ENCODE data around the gene NOPCHAP1. TPM values are rescaled to one million over a fixed set of nuclear protein-coding genes. Genes with fewer than 3 reads are reported as not detected.
A peak's percentile ranks its signal among the peaks of the same experiment; 100 is the strongest.

NOPCHAP1 gene
- total RNA-seq, 2 experiments from 2014 or later = 12.1 to 33.9 TPM

- Histone ChIP-seq H4K20me1 (ENCODE audit: insufficient read depth, low read length) (no peaks in the 10 kb centered on the region), H3K36me3 (ENCODE audit: insufficient read depth, low read length) (peaks cover 64% of the 10 kb centered on the region), H3K79me2 (ENCODE audit: insufficient read depth, low read depth, low read length) (no peaks in the 10 kb centered on the region), H3K4me1 (ENCODE audit: insufficient read depth, low read length, poor library complexity, severe bottlenecking) (no peaks in the 10 kb centered on the region), H3K4me3 (ENCODE audit: low read depth, low read length, poor library complexity, severe bottlenecking) (no peak overlapping the region), H3K4me2 (ENCODE audit: low read length) (no peak overlapping the region), H3K9me3 (ENCODE audit: low read length) (no peaks in the 10 kb centered on the region), H3K27ac (ENCODE audit: low read depth, low read length, poor library complexity, severe bottlenecking) (no peak overlapping the region), H3K9me2 (ENCODE audit: insufficient read depth, low read length) (no peaks in the 10 kb centered on the region), H2AFZ (ENCODE audit: low read length) (no peak overlapping the region)
- intact Hi-C loops (cut with micrococcal nuclease; ENCODE audit: unreplicated experiment) = no loop called here
- POLR2A ChIA-PET = interaction anchor here (0.7 to 1.2 kb wide), 2 partner anchors 13 to 51 kb away, joined by 4 to 7 read pairs; no protein-coding TSS in a partner anchor
- BruUV-seq (replicated peaks) = no TSS peak
- CTCF ChIA-PET (ENCODE audit: unreplicated experiment) = no interaction called here
- TF ChIP-seq, protein P1, sequence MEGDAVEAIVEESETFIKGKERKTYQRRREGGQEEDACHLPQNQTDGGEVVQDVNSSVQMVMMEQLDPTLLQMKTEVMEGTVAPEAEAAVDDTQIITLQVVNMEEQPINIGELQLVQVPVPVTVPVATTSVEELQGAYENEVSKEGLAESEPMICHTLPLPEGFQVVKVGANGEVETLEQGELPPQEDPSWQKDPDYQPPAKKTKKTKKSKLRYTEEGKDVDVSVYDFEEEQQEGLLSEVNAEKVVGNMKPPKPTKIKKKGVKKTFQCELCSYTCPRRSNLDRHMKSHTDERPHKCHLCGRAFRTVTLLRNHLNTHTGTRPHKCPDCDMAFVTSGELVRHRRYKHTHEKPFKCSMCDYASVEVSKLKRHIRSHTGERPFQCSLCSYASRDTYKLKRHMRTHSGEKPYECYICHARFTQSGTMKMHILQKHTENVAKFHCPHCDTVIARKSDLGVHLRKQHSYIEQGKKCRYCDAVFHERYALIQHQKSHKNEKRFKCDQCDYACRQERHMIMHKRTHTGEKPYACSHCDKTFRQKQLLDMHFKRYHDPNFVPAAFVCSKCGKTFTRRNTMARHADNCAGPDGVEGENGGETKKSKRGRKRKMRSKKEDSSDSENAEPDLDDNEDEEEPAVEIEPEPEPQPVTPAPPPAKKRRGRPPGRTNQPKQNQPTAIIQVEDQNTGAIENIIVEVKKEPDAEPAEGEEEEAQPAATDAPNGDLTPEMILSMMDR (conservative IDR thresholded peaks at IDR 0.05; ENCODE audit: low read length) = no peak
- no peak for TF ChIP-seq EZH2phosphoT487 (IDR thresholded peaks at IDR 0.05; ENCODE audit: borderline replicate concordance, low read depth, low read length)
- DNase-seq (ENCODE audit: low spot score) = no peak
Measured at GRCh38 chr12:105014603-105015002, 28.5 kb downstream of the NOPCHAP1 start.

DNA sequence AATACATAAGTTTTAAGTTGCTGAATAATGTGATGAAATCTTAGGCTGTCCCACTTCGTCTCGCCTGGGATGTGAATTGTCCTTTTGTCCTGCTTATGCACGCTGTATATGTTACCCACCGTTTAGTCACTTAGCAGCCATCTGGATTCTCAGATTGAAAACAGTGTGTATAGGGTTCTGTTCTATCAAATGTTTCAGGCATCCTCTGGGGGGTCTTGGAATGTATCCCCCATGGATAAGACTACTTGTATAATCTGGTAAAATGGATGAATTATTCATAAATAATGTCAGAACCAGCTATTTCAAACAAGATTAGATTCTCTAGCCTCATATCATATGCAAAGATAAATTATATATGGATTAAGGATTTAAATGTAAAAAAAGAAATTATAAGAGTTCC, 29.4 kb downstream of the NOPCHAP1 start:
- Histone ChIP-seq H3K4me2 (ENCODE audit: low read length) (no peak overlapping the region), H3K9me3 (ENCODE audit: low read length) (no peaks in the 10 kb centered on the region), H3K4me1 (ENCODE audit: insufficient read depth, low read length, poor library complexity, severe bottlenecking) (no peaks in the 10 kb centered on the region), H3K79me2 (ENCODE audit: insufficient read depth, low read depth, low read length) (no peaks in the 10 kb centered on the region), H3K36me3 (ENCODE audit: insufficient read depth, low read length) (peaks cover 55% of the 10 kb centered on the region), H3K9me2 (ENCODE audit: insufficient read depth, low read length) (no peaks in the 10 kb centered on the region), H3K4me3 (ENCODE audit: low read depth, low read length, poor library complexity, severe bottlenecking) (no peak overlapping the region), H3K27ac (ENCODE audit: low read depth, low read length, poor library complexity, severe bottlenecking) (no peak overlapping the region), H4K20me1 (ENCODE audit: insufficient read depth, low read length) (no peaks in the 10 kb centered on the region), H2AFZ (ENCODE audit: low read length) (no peak overlapping the region)
- intact Hi-C loops (cut with micrococcal nuclease; ENCODE audit: unreplicated experiment) = no loop called here
- DNase-seq (ENCODE audit: low spot score) = no peak
- TF ChIP-seq, protein P1 (conservative IDR thresholded peaks at IDR 0.05; ENCODE audit: low read length) = no peak
- no peak for TF ChIP-seq EZH2phosphoT487 (IDR thresholded peaks at IDR 0.05; ENCODE audit: borderline replicate concordance, low read depth, low read length)
- ChIA-PET CTCF (ENCODE audit: unreplicated experiment) (no interaction called here), POLR2A (interaction anchor here (0.7 kb wide), 1 partner anchor 1090 kb away, joined by 4 read pairs; no protein-coding TSS in a partner anchor)
- no TSS peak for BruUV-seq (replicated peaks)

DNA sequence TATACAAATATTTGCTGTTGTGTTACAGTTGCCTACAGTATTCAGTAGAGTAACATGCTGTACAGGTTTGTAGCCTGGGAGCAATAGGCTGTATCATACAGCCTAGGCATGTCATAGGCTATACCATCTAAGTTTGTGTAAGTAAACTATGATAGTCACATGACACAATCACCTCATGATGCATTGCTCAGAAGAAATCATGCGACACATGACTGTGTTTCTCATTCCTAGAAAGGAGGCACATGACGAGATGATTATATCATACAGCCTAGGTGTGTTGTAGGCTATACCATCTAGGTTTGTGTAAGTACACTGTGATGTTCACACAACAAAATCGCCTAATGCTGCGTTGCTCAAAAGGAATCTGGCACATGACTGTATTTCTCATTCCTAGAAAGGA, 31.9 kb downstream of the NOPCHAP1 start:
- CTCF ChIA-PET (ENCODE audit: unreplicated experiment) = no interaction called here
- DNase-seq (ENCODE audit: low spot score) = peak; percentile 8
- no peaks in the 10 kb centered on the region for H3K9me3 ChIP-seq (ENCODE audit: low read length)
- TF ChIP-seq EZH2phosphoT487 (IDR thresholded peaks at IDR 0.05; ENCODE audit: borderline replicate concordance, low read depth, low read length) = no peak
- TF ChIP-seq, protein P1 (conservative IDR thresholded peaks at IDR 0.05; ENCODE audit: low read length) = no peak
- POLR2A ChIA-PET = interaction anchor here (0.7 kb wide), 1 partner anchor 37 kb away, joined by 3 read pairs; no protein-coding TSS in a partner anchor
- intact Hi-C loops (cut with micrococcal nuclease; ENCODE audit: unreplicated experiment) = no loop called here
- BruUV-seq (replicated peaks) = no TSS peak
- no peak overlapping the region for H3K4me2 ChIP-seq (ENCODE audit: low read length)
- no peaks in the 10 kb centered on the region for H3K79me2 ChIP-seq (ENCODE audit: insufficient read depth, low read depth, low read length)
- no peak overlapping the region for H2AFZ ChIP-seq (ENCODE audit: low read length)
- H3K36me3 ChIP-seq (ENCODE audit: insufficient read depth, low read length) = peaks cover 38% of the 10 kb centered on the region
- H4K20me1 ChIP-seq (ENCODE audit: insufficient read depth, low read length) = no peaks in the 10 kb centered on the region
- H3K4me3 ChIP-seq (ENCODE audit: low read depth, low read length, poor library complexity, severe bottlenecking) = no peak overlapping the region
- H3K9me2 ChIP-seq (ENCODE audit: insufficient read depth, low read length) = no peaks in the 10 kb centered on the region
- no peak overlapping the region for H3K27ac ChIP-seq (ENCODE audit: low read depth, low read length, poor library complexity, severe bottlenecking)
- H3K4me1 ChIP-seq (ENCODE audit: insufficient read depth, low read length, poor library complexity, severe bottlenecking) = no peaks in the 10 kb centered on the region

Measured in OCI-LY7 (cell line).